ENCODE data around the gene B3GALT2.

GRCh38 chr1:193181985-193182384 is 4.4 kb downstream of the B3GALT2 start:
- no peak for TF ChIP-seq CTCF (IDR thresholded peaks at IDR 0.05)
- TF ChIP-seq EZH2phosphoT487 (IDR thresholded peaks at IDR 0.05): no peak
